Keratinocyte (primary cell): Measurements from ENCODE around the gene CPNE4. TPM values are rescaled to one million over a fixed set of nuclear protein-coding genes. Genes with fewer than 3 reads are reported as not detected.
A peak's percentile ranks its signal among the peaks of the same experiment; 100 is the strongest.

Source experiments
- DNase-seq: peaks from one replicate; pipeline ENCODE4 v3.0.0-alpha.2; 2011; ENCODE audit warnings: low read depth, missing footprints, low spot score
- FAIRE-seq: peaks from 2 replicates; lab custom pipeline; 2011; peaks lifted over from hg19 to GRCh38; lab: Jason Lieb, UNC
- H2AFZ ChIP-seq: 2 replicates; pipeline ENCODE4 v1.6.0; 2012; ENCODE audit warnings: low read length, control low read depth, inconsistent platforms; ENCODE audit not compliant: control insufficient read depth
- H3K27ac ChIP-seq: 2 replicates; pipeline ENCODE4 v1.5.1; 2011; ENCODE audit warnings: low read length; ENCODE audit not compliant: control insufficient read depth, insufficient read depth
- H3K27me3 ChIP-seq: 3 replicates; pipeline ENCODE4 v1.6.0; 2011; ENCODE audit warnings: low read length; ENCODE audit not compliant: control insufficient read depth, insufficient read depth; ENCODE audit errors: extremely low read depth
- H3K36me3 ChIP-seq, 2 experiments: 2 replicates in 1 of 2; 3 replicates in 1 of 2; pipeline ENCODE4 v1.5.1; 2011; ENCODE audit warnings: low read length in 2 of 2, mild to moderate bottlenecking in 1 of 2; ENCODE audit not compliant: control insufficient read depth in 2 of 2, insufficient read depth in 2 of 2; ENCODE audit errors: extremely low read depth in 1 of 2
- H3K4me1 ChIP-seq: 3 replicates; pipeline ENCODE4 v1.5.1; 2011; ENCODE audit warnings: low read length; ENCODE audit not compliant: control insufficient read depth, insufficient read depth; ENCODE audit errors: extremely low read depth
- H3K4me2 ChIP-seq: 3 replicates; pipeline ENCODE4 v1.6.0; 2011; ENCODE audit warnings: low read depth, low read length; ENCODE audit not compliant: control insufficient read depth, insufficient read depth; ENCODE audit errors: extremely low read depth
- H3K4me3 ChIP-seq, 3 experiments: fragments of 200-600 bp in 1 of 3; sonication (generic) in 1 of 3; 2 replicates in 2 of 3; 3 replicates in 1 of 3; pipeline ENCODE4 v1.5.1; 2011 to 2016; ENCODE audit warnings: low read length in 3 of 3, mild to moderate bottlenecking in 3 of 3, control low read depth in 2 of 3, inconsistent platforms in 1 of 3, low read depth in 1 of 3, mixed read lengths in 1 of 3, mixed run types in 1 of 3, moderate library complexity in 1 of 3; ENCODE audit not compliant: control insufficient read depth in 2 of 3, insufficient read depth in 2 of 3; ENCODE audit errors: extremely low read depth in 1 of 3
- H3K79me2 ChIP-seq: 2 replicates; pipeline ENCODE4 v1.6.0; 2012; ENCODE audit warnings: low read length; ENCODE audit not compliant: control insufficient read depth, insufficient read depth
- H3K9ac ChIP-seq: 3 replicates; pipeline ENCODE4 v1.6.0; 2011; ENCODE audit warnings: low read length; ENCODE audit not compliant: control insufficient read depth, insufficient read depth; ENCODE audit errors: extremely low read depth
- H3K9me1 ChIP-seq: 3 replicates; pipeline ENCODE4 v1.6.0; 2011; ENCODE audit warnings: low read length; ENCODE audit not compliant: control insufficient read depth, insufficient read depth; ENCODE audit errors: extremely low read depth
- H3K9me3 ChIP-seq: 2 replicates; pipeline ENCODE4 v1.5.1; 2012; ENCODE audit warnings: low read depth, low read length; ENCODE audit not compliant: control insufficient read depth
- H4K20me1 ChIP-seq: 3 replicates; pipeline ENCODE4 v1.6.0; 2011; ENCODE audit warnings: low read length; ENCODE audit not compliant: control insufficient read depth, insufficient read depth; ENCODE audit errors: extremely low read depth
- CTCF ChIP-seq, 3 experiments: IDR thresholded peaks in 1 of 3; conservative IDR thresholded peaks in 1 of 3; optimal IDR thresholded peaks in 1 of 3; 2 replicates in 2 of 3; 3 replicates in 1 of 3; pipeline versions ENCODE3 to v1.5.1; 2011; ENCODE audit warnings: low read length in 3 of 3, mild to moderate bottlenecking in 3 of 3, moderate library complexity in 2 of 3, control low read depth in 1 of 3, inconsistent platforms in 1 of 3; ENCODE audit not compliant: insufficient read depth in 2 of 3; ENCODE audit errors: extremely low read depth in 1 of 3
- EZH2 ChIP-seq: IDR thresholded peaks from one replicate; pipeline ENCODE4 v1.6.1; 2012; ENCODE audit warnings: inconsistent platforms, mild to moderate bottlenecking, low read length, moderate library complexity
- dilution Hi-C: fragments of 300-500 bp; cut with MboI; formaldehyde crosslinking; loops from one replicate; pipeline ENCODE4 v1.7.0; 2020; ENCODE audit warnings: low sequenced_read_pairs; ENCODE audit not compliant: extremely low pct_ligation_motif_present
- polyA plus RNA-seq, 5 experiments: library from polyadenylated mRNA; depleted of rRNA in 3 of 5; stranded (reverse) in 3 of 5; stranded (forward) in 1 of 5; unstranded in 1 of 5; fragments of >200 nt; gene quantifications; 1 replicate in 1 of 5; 2 replicates in 3 of 5; 3 replicates in 1 of 5; pipeline versions ENCODE4 v1.2.1 to v1.2.3, GENCODE V29; 2011 to 2012; ENCODE audit warnings: missing spikeins in 2 of 5, low read depth in 1 of 5, low replicate concordance in 1 of 5

The CPNE4 gene
- polyA plus RNA-seq, 1 donor (not counting 4 experiments of a cell fraction or from before 2014, with no cell fraction given) = 0.08 TPM

GRCh38 chr3:132064114-132064513, 29.3 kb upstream of the CPNE4 start:
- dilution Hi-C loops = no loop called here

GRCh38 chr3:132062535-132062934, 27.7 kb upstream of the CPNE4 start:
- no peaks in the 10 kb centered on the region for H3K9me3 ChIP-seq
- dilution Hi-C loops = no loop called here
- H3K36me3 ChIP-seq = no peaks in the 10 kb centered on the region
- FAIRE-seq (peak; percentile 51), DNase-seq (peak; percentile 5)
- no peaks in the 10 kb centered on the region for H3K27me3 ChIP-seq
- no peaks in the 10 kb centered on the region for H3K9me1 ChIP-seq
- no peak overlapping the region for H2AFZ ChIP-seq
- no peak overlapping the region for H3K9ac ChIP-seq
- H4K20me1 ChIP-seq = no peaks in the 10 kb centered on the region
- H3K27ac ChIP-seq = no peak overlapping the region
- no peaks in the 10 kb centered on the region for H3K79me2 ChIP-seq
- no peak for TF ChIP-seq EZH2
- no peak for TF ChIP-seq CTCF (optimal IDR thresholded peaks at IDR 0.05 in 1 of 3, IDR thresholded peaks at IDR 0.05 in 1 of 3, conservative IDR thresholded peaks at IDR 0.05 in 1 of 3; ENCODE audit: extremely low read depth in 1 of 3, insufficient read depth in 2 of 3, low read length in 3 of 3)
- peak overlapping the region; percentile 49 for H3K4me2 ChIP-seq
- peaks cover 12% of the 10 kb centered on the region for H3K4me1 ChIP-seq
- H3K4me3 ChIP-seq = no peak overlapping the region

More at GRCh38 chr3:132064114-132064513, 29.3 kb upstream of the CPNE4 start:
- Histone ChIP-seq H3K27ac (no peak overlapping the region), H3K9me1 (no peaks in the 10 kb centered on the region), H3K79me2 (no peaks in the 10 kb centered on the region), H2AFZ (no peak overlapping the region), H3K9me3 (no peaks in the 10 kb centered on the region), H3K4me1 (peaks cover 12% of the 10 kb centered on the region), H3K4me2 (no peak overlapping the region), H3K9ac (no peak overlapping the region), H4K20me1 (no peaks in the 10 kb centered on the region), H3K27me3 (no peaks in the 10 kb centered on the region), H3K4me3 (no peak overlapping the region), H3K36me3 (no peaks in the 10 kb centered on the region)
- TF ChIP-seq CTCF (optimal IDR thresholded peaks at IDR 0.05 in 1 of 3, IDR thresholded peaks at IDR 0.05 in 1 of 3, conservative IDR thresholded peaks at IDR 0.05 in 1 of 3; ENCODE audit: extremely low read depth in 1 of 3, insufficient read depth in 2 of 3, low read length in 3 of 3) (no peak), EZH2 (no peak)
- FAIRE-seq (no peak), DNase-seq (no peak)
